SK-N-SH (cell line): ENCODE measurements around the gene CRMP1. TPM values are rescaled to one million over a fixed set of nuclear protein-coding genes. Genes with fewer than 3 reads are reported as not detected.

Source experiments
- CTCF ChIA-PET: fragments of 300-600, 350-600 bp; formaldehyde crosslinking; extraction: SDS; loops from one replicate; lab custom pipeline; 2021; lab: Yijun Ruan, JAX
- POLR2A ChIA-PET: fragments of 350-600 bp; sonication (Branson Sonifier 250); formaldehyde crosslinking; extraction: SDS; loops from one replicate; lab custom pipeline; 2020; ENCODE audit warnings: antibody characterized with exemption, inconsistent platforms; lab: Yijun Ruan, JAX
- DNase-seq: peaks from one replicate; pipeline ENCODE4 v3.0.0; 2012
- H2AFZ ChIP-seq: fragments of 200-600 bp; sonication (generic); 2 replicates; pipeline ENCODE4 v1.8.1; 2016; ENCODE audit warnings: antibody characterized with exemption, mild to moderate bottlenecking, low read depth
- H3F3A ChIP-seq: fragments of 200-600 bp; sonication (generic); replicated peaks from 2 replicates; pipeline ENCODE3; 2016; ENCODE audit warnings: antibody characterized with exemption, mild to moderate bottlenecking; ENCODE audit not compliant: insufficient read depth
- H3K27ac ChIP-seq, 2 experiments: fragments of 200-500 bp in 1 of 2; fragments of 200-600 bp in 1 of 2; sonication (Bioruptor generic) in 1 of 2; sonication (generic), shearing (Covaris generic) in 1 of 2; 2 replicates each; pipeline versions ENCODE4 v1.5.1 to v1.6.1; 2014 to 2016; ENCODE audit warnings: low read depth in 2 of 2, inconsistent platforms in 1 of 2, low read length in 1 of 2, mild to moderate bottlenecking in 1 of 2, mixed read lengths in 1 of 2
- H3K27me3 ChIP-seq: fragments of 200-600 bp; sonication (generic), shearing (Covaris generic); 2 replicates; pipeline ENCODE4 v1.6.1; 2016; ENCODE audit warnings: mixed run types; ENCODE audit not compliant: insufficient read depth
- H3K36me3 ChIP-seq, 2 experiments: fragments of 200-500 bp in 1 of 2; fragments of 200-600 bp in 1 of 2; sonication (Bioruptor generic) in 1 of 2; sonication (generic) in 1 of 2; replicated peaks in 1 of 2; 2 replicates each; pipeline versions ENCODE3 to v1.5.1; 2014 to 2016; ENCODE audit warnings: low read length in 1 of 2, mild to moderate bottlenecking in 1 of 2; ENCODE audit not compliant: insufficient read depth in 2 of 2, control insufficient read depth in 1 of 2
- H3K4me1 ChIP-seq, 2 experiments: fragments of 200-500 bp in 1 of 2; fragments of 200-600 bp in 1 of 2; sonication (Bioruptor generic) in 1 of 2; sonication (generic), shearing (Covaris generic) in 1 of 2; 2 replicates each; pipeline versions ENCODE4 v1.5.1 to v1.6.1; 2014 to 2016; ENCODE audit warnings: low read depth in 1 of 2, low read length in 1 of 2, mixed run types in 1 of 2; ENCODE audit not compliant: insufficient read depth in 2 of 2, control insufficient read depth in 1 of 2
- H3K4me2 ChIP-seq: fragments of 200-600 bp; sonication (generic), shearing (Covaris generic); 2 replicates; pipeline ENCODE4 v1.6.1; 2017; ENCODE audit warnings: mixed run types
- H3K4me3 ChIP-seq, 2 experiments: fragments of 200-500 bp in 1 of 2; fragments of 200-600 bp in 1 of 2; sonication (Bioruptor generic) in 1 of 2; sonication (generic), shearing (Covaris generic) in 1 of 2; 2 replicates each; pipeline versions ENCODE4 v1.5.1 to v1.8.1; 2014 to 2016; ENCODE audit warnings: low read depth in 2 of 2, inconsistent platforms in 1 of 2, low read length in 1 of 2, mild to moderate bottlenecking in 1 of 2, mixed read lengths in 1 of 2, moderate library complexity in 1 of 2
- H3K79me2 ChIP-seq: fragments of 200-600 bp; sonication (generic); 2 replicates; pipeline ENCODE4 v1.8.1; 2017; ENCODE audit warnings: mild to moderate bottlenecking; ENCODE audit not compliant: insufficient read depth
- H3K9ac ChIP-seq: fragments of 200-600 bp; sonication (generic); 2 replicates; pipeline ENCODE4 v1.6.1; 2017; ENCODE audit warnings: mixed run types
- H3K9me2 ChIP-seq: fragments of 200-600 bp; sonication (generic); 2 replicates; pipeline ENCODE4 v1.6.1; 2017; ENCODE audit warnings: mixed run types
- H3K9me3 ChIP-seq: fragments of 200-600 bp; sonication (generic); 2 replicates; pipeline ENCODE4 v1.6.1; 2017; ENCODE audit warnings: mixed run types, mild to moderate bottlenecking, moderate library complexity
- H4K20me1 ChIP-seq: fragments of 200-600 bp; sonication (generic); 2 replicates; pipeline ENCODE4 v1.6.1; 2017; ENCODE audit warnings: mild to moderate bottlenecking, mixed run types; ENCODE audit not compliant: insufficient read depth
- FOSL2 ChIP-seq: IDR thresholded peaks from 2 replicates; pipeline ENCODE4 v1.4.0; 2012; ENCODE audit warnings: low read depth, mild to moderate bottlenecking, moderate library complexity, borderline replicate concordance
- GABPA ChIP-seq: IDR thresholded peaks from 2 replicates; pipeline ENCODE4 v1.4.0; 2012; ENCODE audit warnings: low read depth, mild to moderate bottlenecking
- MAX ChIP-seq: IDR thresholded peaks from 2 replicates; pipeline ENCODE4 v1.4.0; 2012; ENCODE audit warnings: low read depth
- MXI1 ChIP-seq: IDR thresholded peaks from 2 replicates; pipeline ENCODE4 v1.6.1; 2012; ENCODE audit warnings: mild to moderate bottlenecking, low read depth, low read length, improper control_type of control experiment
- SIN3A ChIP-seq: IDR thresholded peaks from 2 replicates; pipeline ENCODE4 v1.6.1; 2012; ENCODE audit warnings: low read depth, mild to moderate bottlenecking, low read length, moderate library complexity, borderline replicate concordance
- SMC3 ChIP-seq: IDR thresholded peaks from 2 replicates; pipeline ENCODE4 v1.6.1; 2012; ENCODE audit warnings: low read depth, low read length, improper control_type of control experiment
- TCF12 ChIP-seq: IDR thresholded peaks from 2 replicates; pipeline ENCODE4 v1.4.0; 2012
- YY1 ChIP-seq: IDR thresholded peaks from 2 replicates; pipeline ENCODE4 v1.4.0; 2012; ENCODE audit warnings: low read depth, mild to moderate bottlenecking
- WGBS: methylation state at CpG from one replicate; pipeline ENCODE4 v1.1.6; 2017; ENCODE audit warnings: low lambda C conversion rate; 5-methylcytosine and 5-hydroxymethylcytosine counted together
- polyA plus RNA-seq, 3 experiments: library from polyadenylated mRNA; depleted of rRNA; stranded (reverse); fragments of >200 nt; gene quantifications; 2 replicates each; pipeline ENCODE4 v1.2.3, GENCODE V29; 2012
- TF ChIP-seq, protein P1 (sequence below): IDR thresholded peaks from 2 replicates; pipeline ENCODE4 v1.4.0; 2012; ENCODE audit warnings: low read depth, borderline replicate concordance

Gene CRMP1
- polyA plus RNA-seq, 1 of the 3 experiments (the other 2 are of a cell fraction): 3.4 TPM

GRCh38 chr4:5877392-5877791 is 15.5 kb downstream of the CRMP1 start:
- H2AFZ ChIP-seq: no peak overlapping the region
- H3F3A ChIP-seq: no peaks in the 10 kb centered on the region
- no peaks in the 10 kb centered on the region for H3K9me3 ChIP-seq
- H3K36me3 ChIP-seq: peaks cover 0 to 3% of the 10 kb centered on the region in 2 experiments
- ChIA-PET POLR2A (no interaction called here), CTCF (interaction anchor here (1.6 kb wide), 1 partner anchor 9 kb away, joined by 6 read pairs; no protein-coding TSS in a partner anchor)
- no peak overlapping the region for H3K4me3 ChIP-seq
- H3K27ac ChIP-seq: no peak overlapping the region
- no peaks in the 10 kb centered on the region for H3K27me3 ChIP-seq
- H3K4me1 ChIP-seq: peaks cover 0 to 2% of the 10 kb centered on the region in 2 experiments; a peak in 1 of 4 replicates
- no peaks in the 10 kb centered on the region for H3K79me2 ChIP-seq
- TF ChIP-seq GABPA: no peak
- no peak for DNase-seq
- 47% methylated on average over 9 of the region's 9 CpGs for WGBS
- H3K9me2 ChIP-seq: no peaks in the 10 kb centered on the region
- no peak overlapping the region for H3K9ac ChIP-seq
- H4K20me1 ChIP-seq: peaks cover 8% of the 10 kb centered on the region; the same call in 1 of the 2 replicates
- no peak overlapping the region for H3K4me2 ChIP-seq

GRCh38 chr4:5874811-5875449 is 18.0 kb downstream of the CRMP1 start:
- H3K9ac ChIP-seq: no peak overlapping the region
- H3K4me2 ChIP-seq: no peak overlapping the region
- no peaks in the 10 kb centered on the region for H3K79me2 ChIP-seq
- H3K9me3 ChIP-seq: no peaks in the 10 kb centered on the region
- H3K27ac ChIP-seq: no peak overlapping the region
- CTCF ChIA-PET: interaction anchor here (1.1 kb wide), 1 partner anchor 119 kb away, joined by 4 read pairs; no protein-coding TSS in a partner anchor
- H3K9me2 ChIP-seq: no peaks in the 10 kb centered on the region
- DNase-seq: no peak
- peaks cover 0 to 3% of the 10 kb centered on the region in 2 experiments for H3K36me3 ChIP-seq
- TF ChIP-seq GABPA: no peak
- no peak for TF ChIP-seq SIN3A
- TF ChIP-seq MXI1: no peak
- TF ChIP-seq, protein P1, sequence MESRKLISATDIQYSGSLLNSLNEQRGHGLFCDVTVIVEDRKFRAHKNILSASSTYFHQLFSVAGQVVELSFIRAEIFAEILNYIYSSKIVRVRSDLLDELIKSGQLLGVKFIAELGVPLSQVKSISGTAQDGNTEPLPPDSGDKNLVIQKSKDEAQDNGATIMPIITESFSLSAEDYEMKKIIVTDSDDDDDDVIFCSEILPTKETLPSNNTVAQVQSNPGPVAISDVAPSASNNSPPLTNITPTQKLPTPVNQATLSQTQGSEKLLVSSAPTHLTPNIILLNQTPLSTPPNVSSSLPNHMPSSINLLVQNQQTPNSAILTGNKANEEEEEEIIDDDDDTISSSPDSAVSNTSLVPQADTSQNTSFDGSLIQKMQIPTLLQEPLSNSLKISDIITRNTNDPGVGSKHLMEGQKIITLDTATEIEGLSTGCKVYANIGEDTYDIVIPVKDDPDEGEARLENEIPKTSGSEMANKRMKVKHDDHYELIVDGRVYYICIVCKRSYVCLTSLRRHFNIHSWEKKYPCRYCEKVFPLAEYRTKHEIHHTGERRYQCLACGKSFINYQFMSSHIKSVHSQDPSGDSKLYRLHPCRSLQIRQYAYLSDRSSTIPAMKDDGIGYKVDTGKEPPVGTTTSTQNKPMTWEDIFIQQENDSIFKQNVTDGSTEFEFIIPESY: no peak
- no peak for TF ChIP-seq SMC3
- H3K4me1 ChIP-seq: peaks cover under 1 to 2% of the 10 kb centered on the region in 2 experiments; a peak in 2 of 4 replicates
- H2AFZ ChIP-seq: no peak overlapping the region
- H3K4me3 ChIP-seq: no peak overlapping the region
- no peaks in the 10 kb centered on the region for H3F3A ChIP-seq
- POLR2A ChIA-PET: no interaction called here
- no peaks in the 10 kb centered on the region for H3K27me3 ChIP-seq
- 46% methylated on average over 5 of the region's 6 CpGs for WGBS
- H4K20me1 ChIP-seq: peaks cover 8% of the 10 kb centered on the region; the same call in 1 of the 2 replicates

- H3K4me1 ChIP-seq: peaks cover 3 to 4% of the 10 kb centered on the region in 2 experiments; a peak in 2 of 4 replicates
- no peak overlapping the region for H3K4me3 ChIP-seq
- H4K20me1 ChIP-seq: peaks cover 8% of the 10 kb centered on the region; the same call in 1 of the 2 replicates
- no peak overlapping the region for H2AFZ ChIP-seq
- ChIA-PET CTCF (interaction anchor here (1.1 to 1.5 kb wide), 3 partner anchors 23 to 128 kb away, joined by 3 read pairs; no protein-coding TSS in a partner anchor), POLR2A (no interaction called here)
- no peak for DNase-seq
- TF ChIP-seq FOSL2 (no peak), MAX (no peak), TCF12 (no peak), YY1 (no peak)
- H3K9ac ChIP-seq: no peak overlapping the region
- peaks cover 0 to 3% of the 10 kb centered on the region in 2 experiments for H3K36me3 ChIP-seq
- no peak overlapping the region for H3K4me2 ChIP-seq
- no peaks in the 10 kb centered on the region for H3K9me3 ChIP-seq
- no peaks in the 10 kb centered on the region for H3K27me3 ChIP-seq
- no peak overlapping the region for H3K27ac ChIP-seq
- H3F3A ChIP-seq: no peaks in the 10 kb centered on the region
- H3K9me2 ChIP-seq: no peaks in the 10 kb centered on the region
- no peaks in the 10 kb centered on the region for H3K79me2 ChIP-seq
- 74% methylated on average over 4 of the region's 13 CpGs for WGBS
These were observed 22.2 kb downstream of the CRMP1 start for GRCh38 chr4:5870701-5871100.
